Loucy (cell line): ENCODE measurements around the gene NPPC.

Experiments used
- H2AFZ ChIP-seq: fragments of 200-600 bp; sonication (generic); 2 replicates; pipeline ENCODE4 v1.6.0; 2016; ENCODE audit warnings: antibody characterized with exemption, mild to moderate bottlenecking, low read length, moderate library complexity
- H3F3A ChIP-seq: fragments of 200-600 bp; 2 replicates; pipeline ENCODE4 v1.6.0; 2016; ENCODE audit warnings: antibody characterized with exemption, low read depth, mild to moderate bottlenecking
- H3K27me3 ChIP-seq: fragments of 200-600 bp; sonication (generic); 2 replicates; pipeline ENCODE4 v1.6.1; 2014; ENCODE audit warnings: low read length, mild to moderate bottlenecking; ENCODE audit not compliant: insufficient read depth, poor library complexity, severe bottlenecking
- H3K36me3 ChIP-seq: fragments of 200-600 bp; sonication (generic); 2 replicates; pipeline ENCODE4 v1.6.1; 2016; ENCODE audit warnings: low read length; ENCODE audit not compliant: insufficient read depth
- H3K4me1 ChIP-seq: fragments of 200-600 bp; sonication (generic); 2 replicates; pipeline ENCODE4 v1.5.1; 2014; ENCODE audit warnings: low read length, mild to moderate bottlenecking; ENCODE audit not compliant: insufficient read depth, poor library complexity, severe bottlenecking
- H3K4me2 ChIP-seq: fragments of 200-600 bp; sonication (generic); 2 replicates; pipeline ENCODE4 v1.6.0; 2014; ENCODE audit warnings: antibody characterized with exemption, low read length, low read depth, mild to moderate bottlenecking; ENCODE audit not compliant: poor library complexity, severe bottlenecking
- H3K4me3 ChIP-seq: fragments of 200-600 bp; sonication (generic); 2 replicates; pipeline ENCODE4 v1.5.1; 2014; ENCODE audit warnings: low read length, mild to moderate bottlenecking, mixed read lengths; ENCODE audit not compliant: poor library complexity, severe bottlenecking
- H3K79me2 ChIP-seq: fragments of 200-600 bp; sonication (generic); 2 replicates; pipeline ENCODE4 v1.6.1; 2014; ENCODE audit warnings: low read length; ENCODE audit not compliant: insufficient read depth
- H3K9ac ChIP-seq: fragments of 200-600 bp; sonication (generic); 2 replicates; pipeline ENCODE4 v1.6.0; 2014; ENCODE audit warnings: mild to moderate bottlenecking, low read depth, low read length, moderate library complexity; ENCODE audit not compliant: poor library complexity, severe bottlenecking
- H3K9me2 ChIP-seq: fragments of 200-600 bp; sonication (generic); replicated peaks from 2 replicates; pipeline ENCODE4 v1.6.1; 2016; ENCODE audit warnings: low read depth, low read length, mixed read lengths
- H3K9me3 ChIP-seq: fragments of 200-600 bp; sonication (generic); 2 replicates; pipeline ENCODE4 v1.6.1; 2014; ENCODE audit warnings: mild to moderate bottlenecking, antibody characterized with exemption, low read length, low read depth; ENCODE audit not compliant: insufficient read depth
- H4K20me1 ChIP-seq: fragments of 200-600 bp; sonication (generic); 2 replicates; pipeline ENCODE4 v1.6.0; 2014; ENCODE audit warnings: antibody characterized with exemption, low read length, mild to moderate bottlenecking; ENCODE audit not compliant: insufficient read depth, poor library complexity, severe bottlenecking
- EZH2phosphoT487 ChIP-seq: fragments of 200-600 bp; IDR thresholded peaks from 2 replicates; pipeline ENCODE4 v1.6.1; 2018; ENCODE audit warnings: antibody characterized with exemption, mild to moderate bottlenecking, moderate library complexity, borderline replicate concordance
- TF ChIP-seq, protein P1 (sequence below): fragments of 200-600 bp; sonication (generic); conservative IDR thresholded peaks from 2 replicates; pipeline ENCODE4 v1.5.1; 2014; ENCODE audit warnings: mild to moderate bottlenecking, antibody characterized with exemption, low read length

The NPPC gene

GRCh38 chr2:231924889-231925275, 1.3 kb downstream of the NPPC start:
- Histone ChIP-seq H4K20me1 (no peaks in the 10 kb centered on the region), H3K36me3 (no peaks in the 10 kb centered on the region), H3K9me3 (no peaks in the 10 kb centered on the region), H3F3A (no peaks in the 10 kb centered on the region), H3K4me1 (peaks cover 16% of the 10 kb centered on the region), H3K9ac (no peak overlapping the region), H3K79me2 (no peaks in the 10 kb centered on the region), H3K9me2 (no peaks in the 10 kb centered on the region), H3K27me3 (peaks cover 11% of the 10 kb centered on the region), H3K4me3 (no peak overlapping the region), H2AFZ (no peak overlapping the region), H3K4me2 (no peak overlapping the region)
- TF ChIP-seq, protein P1, sequence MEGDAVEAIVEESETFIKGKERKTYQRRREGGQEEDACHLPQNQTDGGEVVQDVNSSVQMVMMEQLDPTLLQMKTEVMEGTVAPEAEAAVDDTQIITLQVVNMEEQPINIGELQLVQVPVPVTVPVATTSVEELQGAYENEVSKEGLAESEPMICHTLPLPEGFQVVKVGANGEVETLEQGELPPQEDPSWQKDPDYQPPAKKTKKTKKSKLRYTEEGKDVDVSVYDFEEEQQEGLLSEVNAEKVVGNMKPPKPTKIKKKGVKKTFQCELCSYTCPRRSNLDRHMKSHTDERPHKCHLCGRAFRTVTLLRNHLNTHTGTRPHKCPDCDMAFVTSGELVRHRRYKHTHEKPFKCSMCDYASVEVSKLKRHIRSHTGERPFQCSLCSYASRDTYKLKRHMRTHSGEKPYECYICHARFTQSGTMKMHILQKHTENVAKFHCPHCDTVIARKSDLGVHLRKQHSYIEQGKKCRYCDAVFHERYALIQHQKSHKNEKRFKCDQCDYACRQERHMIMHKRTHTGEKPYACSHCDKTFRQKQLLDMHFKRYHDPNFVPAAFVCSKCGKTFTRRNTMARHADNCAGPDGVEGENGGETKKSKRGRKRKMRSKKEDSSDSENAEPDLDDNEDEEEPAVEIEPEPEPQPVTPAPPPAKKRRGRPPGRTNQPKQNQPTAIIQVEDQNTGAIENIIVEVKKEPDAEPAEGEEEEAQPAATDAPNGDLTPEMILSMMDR = no peak
- no peak for TF ChIP-seq EZH2phosphoT487

DNA sequence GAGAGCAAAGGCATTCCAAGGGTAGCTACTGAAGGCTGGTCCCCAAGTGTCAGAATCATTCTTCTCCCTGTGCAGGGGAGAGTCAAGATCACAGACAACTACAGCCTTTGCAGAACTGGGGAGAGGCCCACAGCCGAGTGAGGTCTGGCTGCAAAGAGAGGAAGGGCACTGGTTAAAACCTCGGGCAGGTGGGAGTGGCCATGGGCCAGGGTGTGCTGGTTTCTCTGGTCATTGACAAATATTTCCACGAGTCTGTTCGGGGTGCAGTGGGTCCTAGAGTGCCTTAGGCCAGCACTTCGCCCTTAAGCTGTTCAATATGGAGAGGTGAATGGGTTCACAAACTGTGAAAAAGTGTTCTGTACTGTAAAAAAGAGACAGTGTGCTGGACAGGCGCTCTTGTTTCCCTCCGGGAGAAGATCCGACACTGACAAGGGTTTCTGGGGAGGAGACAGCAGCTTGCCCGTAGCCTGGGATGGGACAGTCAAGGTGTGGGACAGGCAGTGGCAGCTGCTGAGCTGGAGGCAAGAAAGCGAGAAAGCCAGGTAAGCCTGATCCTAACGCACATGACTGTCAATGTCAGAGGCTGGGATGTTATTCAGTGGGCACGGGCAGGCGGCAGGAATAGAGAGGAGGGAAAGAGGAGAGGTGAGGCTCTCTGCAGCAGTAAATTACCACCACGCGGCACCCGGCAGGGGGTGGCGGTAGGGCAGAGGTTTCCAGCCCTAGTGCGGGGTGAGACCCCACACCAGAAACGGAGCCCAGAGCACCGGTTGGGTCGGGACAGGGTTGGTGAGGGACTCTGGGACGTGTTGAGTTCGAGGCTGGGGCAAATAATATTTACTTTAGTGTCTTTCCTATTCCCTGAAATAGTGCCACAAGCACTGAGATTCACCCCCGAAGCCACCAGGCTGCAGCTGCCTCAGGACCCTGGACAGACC, 2.0 kb downstream of the NPPC start:
- no peak overlapping the region for H3K4me3 ChIP-seq
- H3F3A ChIP-seq = no peaks in the 10 kb centered on the region
- no peaks in the 10 kb centered on the region for H4K20me1 ChIP-seq
- H3K4me2 ChIP-seq = no peak overlapping the region
- peaks cover 9% of the 10 kb centered on the region for H3K4me1 ChIP-seq
- H3K9me3 ChIP-seq = no peaks in the 10 kb centered on the region
- H3K36me3 ChIP-seq = no peaks in the 10 kb centered on the region
- TF ChIP-seq, protein P1 = no peak
- TF ChIP-seq EZH2phosphoT487 = no peak
- no peaks in the 10 kb centered on the region for H3K9me2 ChIP-seq
- H3K27me3 ChIP-seq = peaks cover 11% of the 10 kb centered on the region
- H2AFZ ChIP-seq = no peak overlapping the region
- no peaks in the 10 kb centered on the region for H3K79me2 ChIP-seq
- H3K9ac ChIP-seq = no peak overlapping the region

- Histone ChIP-seq H2AFZ (no peak overlapping the region), H3K9me2 (no peaks in the 10 kb centered on the region), H3K4me3 (no peak overlapping the region), H3K36me3 (no peaks in the 10 kb centered on the region), H3K9me3 (no peaks in the 10 kb centered on the region), H3K79me2 (no peaks in the 10 kb centered on the region), H3K4me1 (peaks cover 9% of the 10 kb centered on the region), H4K20me1 (no peaks in the 10 kb centered on the region), H3K4me2 (no peak overlapping the region), H3F3A (no peaks in the 10 kb centered on the region), H3K27me3 (peaks cover 11% of the 10 kb centered on the region), H3K9ac (no peak overlapping the region)
- no peak for TF ChIP-seq EZH2phosphoT487
- TF ChIP-seq, protein P1 = no peak
Measured at GRCh38 chr2:231923010-231923344, 3.2 kb downstream of the NPPC start.
